Esophagus squamous epithelium (tissue), 5 donors: ENCODE measurements around the gene CTNNA1. TPM values are rescaled to one million over a fixed set of nuclear protein-coding genes. Genes with fewer than 3 reads are reported as not detected.
"Not testable (repeated sequence)": the region's sequence is repeated elsewhere in the genome, so short reads cannot be mapped to it uniquely, and the experiment has no call there.

Experiments used
- DNase-seq: peaks from one replicate; lab custom pipeline; 2025; lab: John Stamatoyannopoulos, UW
- H3K27ac ChIP-seq, 4 donors: fragments of 200-600 bp; sonication (generic); one replicate each; pipeline ENCODE4 v1.5.1; 2016 to 2019; ENCODE audit warnings: mild to moderate bottlenecking in 1 of 4
- H3K27me3 ChIP-seq, 4 donors: fragments of 200-600 bp; sonication (generic); 1 replicate in 3 of 4; 2 replicates in 1 of 4; pipeline versions ENCODE4 v1.5.1 to v1.6.0; 2017 to 2021; ENCODE audit warnings: antibody characterized with exemption in 1 of 4
- H3K36me3 ChIP-seq, 3 donors: fragments of 200-600 bp; sonication (generic); one replicate each; pipeline ENCODE4 v1.5.1; 2016 to 2019
- H3K4me1 ChIP-seq, 3 donors: fragments of 200-600 bp; sonication (generic); one replicate each; pipeline ENCODE4 v1.5.1; 2017 to 2019
- H3K4me3 ChIP-seq, 4 donors: fragments of 200-600 bp; sonication (generic); 1 replicate in 3 of 4; 2 replicates in 1 of 4; pipeline ENCODE4 v1.5.1; 2016 to 2019; ENCODE audit warnings: mild to moderate bottlenecking in 2 of 4, moderate library complexity in 1 of 4
- H3K9me3 ChIP-seq, 3 donors: fragments of 200-600 bp; sonication (generic); one replicate each; pipeline ENCODE4 v1.5.1; 2016 to 2019
- CTCF ChIP-seq, 6 experiments: fragments of 450-650 bp in 4 of 6; fragments of 200-600 bp in 2 of 6; sonication (generic) in 2 of 6; IDR thresholded peaks; one replicate each; pipeline ENCODE4 v1.5.1; 2016 to 2019; ENCODE audit warnings: antibody characterized with exemption in 6 of 6, mild to moderate bottlenecking in 4 of 6, moderate library complexity in 4 of 6
- POLR2A ChIP-seq, 4 donors: fragments of 450-650 bp; IDR thresholded peaks; one replicate each; pipeline ENCODE4 v1.6.1; 2017; ENCODE audit warnings: antibody characterized with exemption in 4 of 4, mild to moderate bottlenecking in 4 of 4, moderate library complexity in 3 of 4
- WGBS, 2 donors: methylation state at CpG; one replicate each; pipeline ENCODE4 v1.1.5; 2018; 5-methylcytosine and 5-hydroxymethylcytosine counted together
- intact Hi-C: fragments of 100-400 bp; cut with DNase I; formaldehyde crosslinking; loops from one replicate; pipeline ENCODE4 v1.15.0; 2022
- total RNA-seq, 4 donors: library from RNA; depleted of rRNA; stranded (reverse); fragments of >200 nt; gene quantifications; one replicate each; pipeline ENCODE4 v1.1.0, GENCODE V29; 2016
- donor health status: DM: yes; HTN: yes; CAD: no.

The CTNNA1 gene
- total RNA-seq, result 100 to 1,000 TPM; 293 to 393 (median 348) TPM

GRCh38 chr5:138752951-138753793, at the start of gene CTNNA1:
Gene CTNNA1 (plus strand): TSS chr5:138753425. CDS start chr5:138781925, 28,500 bp downstream.
- Histone ChIP-seq H3K27ac (peak within 1 kb of the TSS; percentile 98 to 100 (median 100)), H3K4me1 (peaks cover 15 to 52% (median 33%) of the 10 kb centered on the region in 3 donors)
- intact Hi-C loops, result no loop called here

GRCh38 chr5:138703777-138704176, 49.4 kb upstream of the CTNNA1 start:
- H3K27ac ChIP-seq, H3K4me1 ChIP-seq, intact Hi-C loops, H3K27me3 ChIP-seq, H3K9me3 ChIP-seq, H3K36me3 ChIP-seq, H3K4me3 ChIP-seq, DNase-seq: not testable (repeated sequence)
- WGBS, 2 donors, result 90 to 93% methylated on average over 3 of the region's 3 CpGs

More at GRCh38 chr5:138752951-138753793, at the start of gene CTNNA1:
- Histone ChIP-seq H3K27me3 (no peaks in the 10 kb centered on the region), H3K4me3 (peak within 1 kb of the TSS; percentile 81 to 99 (median 86)), H3K9me3 (no peaks in the 10 kb centered on the region), H3K36me3 (peaks cover 0 to 21% (median 4%) of the 10 kb centered on the region in 3 donors)
- 0% methylated on average over 3 to 10 of the region's 102 CpGs for WGBS, 2 donors
- TF ChIP-seq POLR2A (IDR thresholded peaks at IDR 0.05) (peak in 2 of 4 donors; percentile 57 to 80), CTCF (IDR thresholded peaks at IDR 0.05) (peak in 1 of 6 experiments; percentile 6)
- no peak for DNase-seq

GRCh38 chr5:138705007-138705406, 48.2 kb upstream of the CTNNA1 start:
- no peaks in the 10 kb centered on the region for H3K9me3 ChIP-seq
- H3K27ac ChIP-seq, result no peak overlapping the region
- no peaks in the 10 kb centered on the region for H3K4me1 ChIP-seq
- intact Hi-C loops, result no loop called here
- no peak overlapping the region for H3K4me3 ChIP-seq
- WGBS, 2 donors, result 69 to 80% methylated on average over 3 of the region's 3 CpGs
- no peaks in the 10 kb centered on the region for H3K27me3 ChIP-seq
- no peak for DNase-seq
- TF ChIP-seq CTCF (IDR thresholded peaks at IDR 0.05), result no peak
- no peaks in the 10 kb centered on the region for H3K36me3 ChIP-seq

- no peaks in the 10 kb centered on the region for H3K27me3 ChIP-seq
- H3K9me3 ChIP-seq, result no peaks in the 10 kb centered on the region
- 50 to 63% methylated on average over 1 of the region's 1 CpG for WGBS, 2 donors
- H3K27ac ChIP-seq, result no peak overlapping the region
- no peaks in the 10 kb centered on the region for H3K4me1 ChIP-seq
- TF ChIP-seq CTCF (IDR thresholded peaks at IDR 0.05), result no peak
- no peak for TF ChIP-seq POLR2A (IDR thresholded peaks at IDR 0.05)
- intact Hi-C loops, result no loop called here
- no peak overlapping the region for H3K4me3 ChIP-seq
- H3K36me3 ChIP-seq, result no peaks in the 10 kb centered on the region
- DNase-seq, result no peak
These were observed 47.7 kb upstream of the CTNNA1 start for GRCh38 chr5:138705567-138705966.

- no peak for TF ChIP-seq CTCF (IDR thresholded peaks at IDR 0.05)
- DNase-seq, result no peak
- no peak overlapping the region for H3K4me3 ChIP-seq
- H3K36me3 ChIP-seq, result no peaks in the 10 kb centered on the region
- H3K27ac ChIP-seq, result no peak overlapping the region
- no peaks in the 10 kb centered on the region for H3K27me3 ChIP-seq
- WGBS, 2 donors, result 67 to 68% methylated on average over 10 of the region's 10 CpGs
- no peaks in the 10 kb centered on the region for H3K4me1 ChIP-seq
- intact Hi-C loops, result no loop called here
- H3K9me3 ChIP-seq, result no peaks in the 10 kb centered on the region
These were observed 46.4 kb upstream of the CTNNA1 start for GRCh38 chr5:138706655-138707480.
